Stomach (tissue), 4 donors: ENCODE measurements around the gene POLR2C.

Experiments used
- CTCF ChIP-seq, 7 experiments: fragments of 450-650 bp in 4 of 7; fragments of 200-600 bp in 3 of 7; sonication (generic) in 3 of 7; IDR thresholded peaks; one replicate each; pipeline ENCODE4 v1.5.1; 2016 to 2019; ENCODE audit warnings: antibody characterized with exemption in 7 of 7, control low read depth in 2 of 7, mild to moderate bottlenecking in 1 of 7
- EP300 ChIP-seq: sonication (generic); formaldehyde crosslinking; IDR thresholded peaks from one replicate; pipeline ENCODE4 v1.6.1; 2017; ENCODE audit warnings: antibody characterized with exemption
- POLR2A ChIP-seq, 4 donors: fragments of 450-650 bp; IDR thresholded peaks; one replicate each; pipeline ENCODE4 v1.6.1; 2016; ENCODE audit warnings: antibody characterized with exemption in 4 of 4, control low read depth in 2 of 4, mild to moderate bottlenecking in 1 of 4, moderate library complexity in 1 of 4
- POLR2AphosphoS5 ChIP-seq, 3 donors: sonication (generic); formaldehyde crosslinking; IDR thresholded peaks; one replicate each; pipeline ENCODE4 v1.6.1; 2016; ENCODE audit warnings: antibody characterized with exemption in 3 of 3

- TF ChIP-seq CTCF (IDR thresholded peaks at IDR 0.05) (no peak), POLR2AphosphoS5 (IDR thresholded peaks at IDR 0.05) (no peak), POLR2A (IDR thresholded peaks at IDR 0.05) (no peak), EP300 (no peak)
Measured at GRCh38 chr16:57444711-57445110, 17.8 kb upstream of the POLR2C start.
